Kidney (tissue), 14 donors: ENCODE results near the gene CYP1A2. TPM values are rescaled to one million over a fixed set of nuclear protein-coding genes. Genes with fewer than 3 reads are reported as not detected.
"Not testable (repeated sequence)": the region's sequence is repeated elsewhere in the genome, so short reads cannot be mapped to it uniquely, and the experiment has no call there.

Experiments
- DNase-seq, 5 donors: peaks; one replicate each; pipeline ENCODE4 v3.0.0-alpha.2; 2013 to 2020
- FAIRE-seq: peaks from 2 replicates; lab custom pipeline; 2012; peaks lifted over from hg19 to GRCh38; lab: Jason Lieb, UNC
- H3K27ac ChIP-seq, 2 donors: one replicate each; pipeline ENCODE4 v1.7.0; 2013; ENCODE audit warnings: low read depth in 2 of 2, low read length in 2 of 2, inconsistent platforms in 1 of 2
- H3K27me3 ChIP-seq: one replicate; pipeline ENCODE4 v1.7.1; 2013; ENCODE audit warnings: low read length, inconsistent platforms; ENCODE audit not compliant: control insufficient read depth, insufficient read depth
- H3K36me3 ChIP-seq, 3 donors: one replicate each; pipeline versions ENCODE4 v1.7.0 to v1.7.1; 2013; ENCODE audit warnings: low read length in 3 of 3, control low read depth in 1 of 3, inconsistent platforms in 1 of 3; ENCODE audit not compliant: insufficient read depth in 3 of 3, control insufficient read depth in 2 of 3
- H3K4me1 ChIP-seq, 3 donors: one replicate each; pipeline versions ENCODE4 v1.7.0 to v1.7.1; 2013; ENCODE audit warnings: low read length in 3 of 3, inconsistent platforms in 1 of 3, low read depth in 1 of 3; ENCODE audit not compliant: control insufficient read depth in 2 of 3, insufficient read depth in 2 of 3
- H3K4me3 ChIP-seq, 3 donors: one replicate each; pipeline versions ENCODE4 v1.7.0 to v1.8.1; 2013; ENCODE audit warnings: low read length in 3 of 3, control low read depth in 1 of 3, inconsistent platforms in 1 of 3
- H3K9ac ChIP-seq, 3 donors: one replicate each; pipeline versions ENCODE4 v1.7.0 to v1.7.1; 2013; ENCODE audit warnings: low read length in 3 of 3, control low read depth in 1 of 3, inconsistent platforms in 1 of 3
- H3K9me3 ChIP-seq, 3 donors: one replicate each; pipeline versions ENCODE4 v1.7.0 to v1.7.1; 2013; ENCODE audit warnings: low read length in 3 of 3, control low read depth in 1 of 3, inconsistent platforms in 1 of 3; ENCODE audit not compliant: control insufficient read depth in 2 of 3, insufficient read depth in 1 of 3
- intact Hi-C: fragments of 100-400 bp; cut with DNase I; formaldehyde crosslinking; loops from one replicate; pipeline ENCODE4 v1.11.1; 2022
- polyA plus RNA-seq: library from polyadenylated mRNA; stranded (reverse); fragments of 350-450 nt; fragmentation: Illumina TruSeq; extraction: RNeasy Lipid Tissue Mini Kit (QIAGEN cat#74804); gene quantifications from one replicate; pipeline ENCODE4 v1.2.3, GENCODE V29; 2014; ENCODE audit warnings: low read depth, low replicate concordance; ENCODE audit not compliant: insufficient read depth
- total RNA-seq: library from RNA; stranded (reverse); fragmentation: NEBNext Ultra II Directional; extraction: Animal tissue kit (Norgen Biotek cat#: 25700); gene quantifications from one replicate; pipeline ENCODE4 v1.2.1, GENCODE V29; 2021
- TF ChIP-seq, protein P1 (sequence below): IDR thresholded peaks from 3 replicates; pipeline ENCODE4 v1.5.1; 2012; ENCODE audit warnings: mild to moderate bottlenecking, moderate library complexity, borderline replicate concordance; ENCODE audit not compliant: insufficient read depth; ENCODE audit errors: extremely low read depth
- donor health status: control.
- donor health status: control.
- donor health status: control.
- donor health status: control.
- donor health status: control.
- donor health status: DM: yes; HTN: yes; CAD: no.
- donor health status: Normal renal cell carcinoma (clear cell type).

Gene CYP1A2
- total and polyA plus RNA-seq, 2 donors from 2014 or later = not detected

DNA sequence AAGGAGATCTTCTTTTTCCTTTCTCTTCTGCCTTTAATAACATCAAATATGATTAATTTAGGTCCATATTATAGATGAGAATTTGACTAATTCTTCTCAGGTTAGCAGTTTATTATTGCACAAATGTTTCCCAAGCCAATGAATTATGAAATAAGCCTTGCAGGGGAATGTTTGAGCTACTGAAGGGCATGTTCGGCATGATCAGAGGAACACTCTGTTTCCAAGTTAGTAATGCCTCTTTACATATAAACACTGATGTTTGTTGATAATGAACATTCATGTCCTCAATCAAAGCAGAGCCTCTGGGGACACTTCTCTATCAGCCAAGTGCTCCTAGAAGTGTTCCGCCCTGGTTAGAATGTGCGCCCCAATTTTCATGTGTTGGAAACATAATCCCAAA is 13.3 kb upstream of the CYP1A2 start:
- no peak for FAIRE-seq
- intact Hi-C loops = no loop called here
- Histone ChIP-seq H3K27me3 (no peaks in the 10 kb centered on the region), H3K4me1 (no peaks in the 10 kb centered on the region), H3K36me3 (no peaks in the 10 kb centered on the region), H3K4me3 (no peak overlapping the region), H3K27ac (no peak overlapping the region), H3K9me3 (no peaks in the 10 kb centered on the region), H3K9ac (no peak overlapping the region)
- TF ChIP-seq, protein P1, sequence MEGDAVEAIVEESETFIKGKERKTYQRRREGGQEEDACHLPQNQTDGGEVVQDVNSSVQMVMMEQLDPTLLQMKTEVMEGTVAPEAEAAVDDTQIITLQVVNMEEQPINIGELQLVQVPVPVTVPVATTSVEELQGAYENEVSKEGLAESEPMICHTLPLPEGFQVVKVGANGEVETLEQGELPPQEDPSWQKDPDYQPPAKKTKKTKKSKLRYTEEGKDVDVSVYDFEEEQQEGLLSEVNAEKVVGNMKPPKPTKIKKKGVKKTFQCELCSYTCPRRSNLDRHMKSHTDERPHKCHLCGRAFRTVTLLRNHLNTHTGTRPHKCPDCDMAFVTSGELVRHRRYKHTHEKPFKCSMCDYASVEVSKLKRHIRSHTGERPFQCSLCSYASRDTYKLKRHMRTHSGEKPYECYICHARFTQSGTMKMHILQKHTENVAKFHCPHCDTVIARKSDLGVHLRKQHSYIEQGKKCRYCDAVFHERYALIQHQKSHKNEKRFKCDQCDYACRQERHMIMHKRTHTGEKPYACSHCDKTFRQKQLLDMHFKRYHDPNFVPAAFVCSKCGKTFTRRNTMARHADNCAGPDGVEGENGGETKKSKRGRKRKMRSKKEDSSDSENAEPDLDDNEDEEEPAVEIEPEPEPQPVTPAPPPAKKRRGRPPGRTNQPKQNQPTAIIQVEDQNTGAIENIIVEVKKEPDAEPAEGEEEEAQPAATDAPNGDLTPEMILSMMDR = no peak
- DNase-seq = no peak

DNA sequence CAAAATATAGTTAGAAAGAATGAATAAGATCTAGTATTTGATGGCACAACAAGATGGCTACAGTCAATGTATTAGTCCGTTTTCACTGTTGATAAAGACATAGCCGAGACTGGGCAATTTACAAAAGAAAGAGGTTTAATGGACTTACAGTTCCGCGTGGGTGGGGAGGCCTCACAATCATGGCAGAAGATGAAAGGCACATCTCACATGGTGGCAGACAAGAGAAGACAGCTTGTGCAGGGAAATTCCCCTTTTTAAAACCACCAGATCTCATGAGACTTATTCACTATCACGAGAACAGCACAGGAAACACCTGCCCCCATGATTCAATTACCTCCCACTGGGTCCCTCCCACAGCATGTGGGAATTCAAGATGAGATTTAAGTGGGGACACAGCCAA is 10.4 kb upstream of the CYP1A2 start:
- H3K27ac ChIP-seq, H3K4me3 ChIP-seq, H3K9ac ChIP-seq, H3K36me3 ChIP-seq, H3K27me3 ChIP-seq, H3K9me3 ChIP-seq, DNase-seq, FAIRE-seq, H3K4me1 ChIP-seq, intact Hi-C loops: not testable (repeated sequence)

DNA sequence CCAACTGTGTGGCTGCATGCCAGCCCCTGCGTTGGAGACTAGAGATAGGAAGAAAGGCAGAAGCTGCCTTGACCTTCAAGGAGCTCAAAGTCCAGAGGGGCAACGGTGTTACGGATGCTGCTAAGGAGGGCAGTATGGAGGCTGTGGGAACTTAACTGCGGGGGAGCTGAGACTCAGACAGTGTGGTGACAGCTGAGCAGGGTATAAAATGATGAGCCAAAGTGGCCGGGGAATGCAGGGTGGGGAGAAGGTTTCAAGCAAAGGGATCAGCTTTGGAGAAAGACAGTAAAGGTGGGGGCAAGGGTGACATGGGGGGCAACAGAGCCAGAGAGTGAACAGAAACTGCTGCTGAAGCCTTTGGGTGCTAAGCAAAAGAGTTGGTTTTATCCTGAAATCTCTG is 6.2 kb upstream of the CYP1A2 start:
- intact Hi-C loops = no loop called here
- TF ChIP-seq, protein P1 = no peak
- H3K4me1 ChIP-seq = no peaks in the 10 kb centered on the region
- no peaks in the 10 kb centered on the region for H3K27me3 ChIP-seq
- no peak for FAIRE-seq
- no peak overlapping the region for H3K4me3 ChIP-seq
- H3K9ac ChIP-seq = no peak overlapping the region
- H3K9me3 ChIP-seq = peaks cover 0 to 2% (median 0%) of the 10 kb centered on the region in 3 donors
- no peak overlapping the region for H3K27ac ChIP-seq
- DNase-seq = no peak
- H3K36me3 ChIP-seq = no peaks in the 10 kb centered on the region

DNA sequence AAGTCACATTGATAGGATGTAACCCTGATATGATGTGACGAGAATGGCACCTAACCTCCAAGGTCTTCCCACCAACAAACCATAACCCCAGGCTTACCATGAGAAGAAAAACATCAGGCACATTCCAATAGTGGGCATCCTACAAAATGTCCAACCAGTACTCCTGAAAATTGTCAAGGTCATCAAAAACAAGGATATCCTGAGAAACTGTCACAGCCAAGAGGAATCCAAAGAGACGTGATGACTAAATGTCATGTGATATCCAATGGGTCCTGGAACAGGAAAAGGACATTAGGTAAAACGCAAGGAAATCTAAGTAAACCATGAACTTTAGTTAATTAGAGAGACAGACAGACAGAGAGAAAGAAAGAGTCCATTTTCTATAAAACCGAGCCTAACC is 2.3 kb upstream of the CYP1A2 start:
- Histone ChIP-seq H3K9ac (no peak overlapping the region), H3K27ac (no peak overlapping the region), H3K27me3 (no peaks in the 10 kb centered on the region), H3K4me3 (no peak overlapping the region), H3K4me1 (no peaks in the 10 kb centered on the region), H3K9me3 (peaks cover 0 to 2% (median 0%) of the 10 kb centered on the region in 3 donors), H3K36me3 (no peaks in the 10 kb centered on the region)
- intact Hi-C loops = no loop called here
- FAIRE-seq (no peak), DNase-seq (no peak)
- TF ChIP-seq, protein P1 = no peak
